Endothelial cell (in vitro differentiated cells): ENCODE results near the gene MT1G. TPM values are rescaled to one million over a fixed set of nuclear protein-coding genes. Genes with fewer than 3 reads are reported as not detected.

Experiments used
- DNase-seq: peaks from one replicate; pipeline ENCODE4 v3.0.0; 2021; ENCODE audit warnings: low spot score
- H3K27ac Mint-ChIP-seq: one replicate; pipeline ENCODE4 v1.8.0; 2021; ENCODE audit warnings: mixed read lengths, inconsistent platforms; ENCODE audit not compliant: unreplicated experiment
- H3K27me3 Mint-ChIP-seq: one replicate; pipeline ENCODE4 v1.8.0; 2021; ENCODE audit warnings: mild to moderate bottlenecking, moderate library complexity, mixed read lengths, inconsistent platforms; ENCODE audit not compliant: unreplicated experiment
- H3K36me3 Mint-ChIP-seq: one replicate; pipeline ENCODE4 v1.8.0; 2021; ENCODE audit warnings: mild to moderate bottlenecking, low read depth, mixed read lengths, inconsistent platforms; ENCODE audit not compliant: unreplicated experiment
- H3K4me1 Mint-ChIP-seq: one replicate; pipeline ENCODE4 v1.8.0; 2021; ENCODE audit warnings: mild to moderate bottlenecking, mixed read lengths, inconsistent platforms; ENCODE audit not compliant: unreplicated experiment
- H3K4me3 Mint-ChIP-seq: one replicate; pipeline ENCODE4 v1.8.0; 2021; ENCODE audit warnings: mild to moderate bottlenecking, mixed read lengths, inconsistent platforms; ENCODE audit not compliant: unreplicated experiment
- H3K9me3 Mint-ChIP-seq: one replicate; pipeline ENCODE4 v1.8.0; 2021; ENCODE audit warnings: mixed read lengths, inconsistent platforms; ENCODE audit not compliant: unreplicated experiment
- total RNA-seq: library from RNA; stranded (reverse); fragmentation: NEBNext Ultra II Directional; extraction: Animal tissue kit (Norgen Biotek cat#: 25700); gene quantifications from one replicate; pipeline ENCODE4 v1.2.1, GENCODE V29; 2021; ENCODE audit not compliant: unreplicated experiment
- TF ChIP-seq, protein P1 (sequence below): fragments of 200-600 bp; sonication (generic); IDR thresholded peaks from one replicate; pipeline ENCODE4 v1.5.0; 2021; ENCODE audit warnings: antibody characterized with exemption; ENCODE audit not compliant: unreplicated experiment

MT1G gene
- total RNA-seq, 1 donor from 2014 or later = not detected

- peaks cover 17% of the 10 kb centered on the region for H3K27me3 Mint-ChIP-seq
- no peak for DNase-seq
- H3K9me3 Mint-ChIP-seq = no peaks in the 10 kb centered on the region
- no peak overlapping the region for H3K4me3 Mint-ChIP-seq
- no peaks in the 10 kb centered on the region for H3K36me3 Mint-ChIP-seq
- peaks cover 3% of the 10 kb centered on the region for H3K4me1 Mint-ChIP-seq
- TF ChIP-seq, protein P1, sequence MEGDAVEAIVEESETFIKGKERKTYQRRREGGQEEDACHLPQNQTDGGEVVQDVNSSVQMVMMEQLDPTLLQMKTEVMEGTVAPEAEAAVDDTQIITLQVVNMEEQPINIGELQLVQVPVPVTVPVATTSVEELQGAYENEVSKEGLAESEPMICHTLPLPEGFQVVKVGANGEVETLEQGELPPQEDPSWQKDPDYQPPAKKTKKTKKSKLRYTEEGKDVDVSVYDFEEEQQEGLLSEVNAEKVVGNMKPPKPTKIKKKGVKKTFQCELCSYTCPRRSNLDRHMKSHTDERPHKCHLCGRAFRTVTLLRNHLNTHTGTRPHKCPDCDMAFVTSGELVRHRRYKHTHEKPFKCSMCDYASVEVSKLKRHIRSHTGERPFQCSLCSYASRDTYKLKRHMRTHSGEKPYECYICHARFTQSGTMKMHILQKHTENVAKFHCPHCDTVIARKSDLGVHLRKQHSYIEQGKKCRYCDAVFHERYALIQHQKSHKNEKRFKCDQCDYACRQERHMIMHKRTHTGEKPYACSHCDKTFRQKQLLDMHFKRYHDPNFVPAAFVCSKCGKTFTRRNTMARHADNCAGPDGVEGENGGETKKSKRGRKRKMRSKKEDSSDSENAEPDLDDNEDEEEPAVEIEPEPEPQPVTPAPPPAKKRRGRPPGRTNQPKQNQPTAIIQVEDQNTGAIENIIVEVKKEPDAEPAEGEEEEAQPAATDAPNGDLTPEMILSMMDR = no peak
- no peak overlapping the region for H3K27ac Mint-ChIP-seq
Measured at GRCh38 chr16:56652600-56652999, 15.3 kb downstream of the MT1G start.

GRCh38 chr16:56651586-56651985 is 16.3 kb downstream of the MT1G start, which contains the start of gene MT1B:
Gene MT1B (plus strand): TSS chr16:56651886. CDS start chr16:56651954, 68 bp downstream.
- TF ChIP-seq, protein P1 = no peak
- peaks cover 15% of the 10 kb centered on the region for H3K27me3 Mint-ChIP-seq
- no peaks in the 10 kb centered on the region for H3K9me3 Mint-ChIP-seq
- H3K4me3 Mint-ChIP-seq = no peak within 1 kb of the TSS
- H3K27ac Mint-ChIP-seq = no peak within 1 kb of the TSS
- no peaks in the 10 kb centered on the region for H3K4me1 Mint-ChIP-seq
- no peaks in the 10 kb centered on the region for H3K36me3 Mint-ChIP-seq
- no peak for DNase-seq

GRCh38 chr16:56649820-56650219 is 18.0 kb downstream of the MT1G start:
- no peak for DNase-seq
- peaks cover 17% of the 10 kb centered on the region for H3K27me3 Mint-ChIP-seq
- H3K9me3 Mint-ChIP-seq = no peaks in the 10 kb centered on the region
- H3K36me3 Mint-ChIP-seq = no peaks in the 10 kb centered on the region
- TF ChIP-seq, protein P1 = no peak
- no peak overlapping the region for H3K27ac Mint-ChIP-seq
- no peak overlapping the region for H3K4me3 Mint-ChIP-seq
- H3K4me1 Mint-ChIP-seq = no peaks in the 10 kb centered on the region

DNA sequence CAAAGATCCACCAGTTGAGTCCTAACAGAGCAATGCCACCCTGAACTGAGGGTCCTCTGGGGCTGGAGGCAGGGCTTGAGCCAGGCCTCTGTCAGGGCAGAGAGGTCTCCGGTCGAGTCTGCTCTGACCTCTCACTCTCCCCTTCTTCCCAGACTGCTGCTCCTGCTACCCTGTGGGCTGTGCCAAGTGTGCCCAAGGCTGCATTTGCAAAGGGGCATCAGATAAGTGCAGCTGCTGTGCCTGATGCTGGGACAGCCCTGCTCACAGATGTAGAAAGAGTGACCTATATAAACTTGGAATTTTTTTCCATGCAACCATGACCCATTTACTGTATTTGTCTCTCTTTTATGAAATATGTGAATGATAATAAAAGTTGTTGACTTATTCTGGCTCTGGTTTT is 18.6 kb downstream of the MT1G start:
- no peaks in the 10 kb centered on the region for H3K9me3 Mint-ChIP-seq
- peaks cover 17% of the 10 kb centered on the region for H3K27me3 Mint-ChIP-seq
- TF ChIP-seq, protein P1 = no peak
- H3K27ac Mint-ChIP-seq = no peak overlapping the region
- H3K36me3 Mint-ChIP-seq = no peaks in the 10 kb centered on the region
- no peak for DNase-seq
- no peak overlapping the region for H3K4me3 Mint-ChIP-seq
- H3K4me1 Mint-ChIP-seq = no peaks in the 10 kb centered on the region

DNA sequence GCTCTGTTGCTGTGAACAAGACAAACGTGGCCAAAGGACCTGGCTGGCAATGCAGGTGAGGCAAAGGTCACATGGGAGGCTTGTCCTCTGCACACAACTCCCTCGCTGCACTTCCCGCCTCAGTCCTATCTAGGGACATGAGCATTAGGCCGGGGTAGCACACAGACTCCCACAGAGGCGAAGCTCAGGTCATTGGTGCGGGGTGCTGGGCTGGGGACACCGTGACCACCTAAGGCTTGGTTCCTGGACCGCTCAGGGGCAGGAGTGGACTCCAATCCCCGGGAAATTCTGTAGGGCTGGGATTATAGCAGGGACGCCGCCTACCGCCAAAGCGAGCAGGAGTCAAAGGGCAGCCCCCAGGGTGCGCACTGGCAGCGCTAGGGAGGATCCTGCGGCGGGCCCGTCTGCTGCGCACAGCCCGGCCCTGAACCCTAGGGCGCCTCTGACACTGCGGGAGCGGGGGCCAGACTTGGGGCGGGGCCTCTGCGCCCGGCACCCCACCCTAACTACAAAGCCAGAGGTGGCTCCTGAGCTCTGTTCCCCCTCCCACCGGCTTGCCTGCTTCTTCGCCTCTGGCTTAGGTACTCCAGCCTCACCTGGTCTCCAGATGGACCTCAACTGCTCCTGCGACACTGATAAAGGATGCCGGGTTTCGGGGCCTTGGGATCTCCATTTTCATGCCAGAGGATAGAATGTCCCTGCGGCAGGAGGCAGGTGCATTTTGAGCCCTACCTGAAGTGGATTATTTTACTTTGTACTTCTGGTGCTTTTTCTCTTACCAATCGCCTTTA is 20.0 kb downstream of the MT1G start:
- no peak overlapping the region for H3K27ac Mint-ChIP-seq
- no peak overlapping the region for H3K4me3 Mint-ChIP-seq
- H3K27me3 Mint-ChIP-seq = peaks cover 21% of the 10 kb centered on the region
- no peaks in the 10 kb centered on the region for H3K9me3 Mint-ChIP-seq
- DNase-seq = no peak
- H3K4me1 Mint-ChIP-seq = no peaks in the 10 kb centered on the region
- H3K36me3 Mint-ChIP-seq = no peaks in the 10 kb centered on the region
- TF ChIP-seq, protein P1 = no peak
